Gastrocnemius medialis (tissue), 4 donors: Measurements from ENCODE around the gene SIT1.
"Not testable (repeated sequence)": the region's sequence is repeated elsewhere in the genome, so short reads cannot be mapped to it uniquely, and the experiment has no call there.

Experiments
- POLR2A ChIP-seq, 2 donors: fragments of 450-650 bp; IDR thresholded peaks; one replicate each; pipeline ENCODE4 v1.6.1; 2017; ENCODE audit warnings: antibody characterized with exemption in 2 of 2, mild to moderate bottlenecking in 2 of 2, moderate library complexity in 2 of 2
- TF ChIP-seq, protein P1 (sequence below), 5 experiments: fragments of 450-650 bp in 3 of 5; fragments of 200-600 bp in 2 of 5; sonication (generic) in 2 of 5; IDR thresholded peaks in 4 of 5; conservative IDR thresholded peaks in 1 of 5; 1 replicate in 4 of 5; 2 replicates in 1 of 5; pipeline ENCODE4 v1.5.1; 2016 to 2019; ENCODE audit warnings: antibody characterized with exemption in 5 of 5, mild to moderate bottlenecking in 3 of 5, moderate library complexity in 3 of 5

DNA sequence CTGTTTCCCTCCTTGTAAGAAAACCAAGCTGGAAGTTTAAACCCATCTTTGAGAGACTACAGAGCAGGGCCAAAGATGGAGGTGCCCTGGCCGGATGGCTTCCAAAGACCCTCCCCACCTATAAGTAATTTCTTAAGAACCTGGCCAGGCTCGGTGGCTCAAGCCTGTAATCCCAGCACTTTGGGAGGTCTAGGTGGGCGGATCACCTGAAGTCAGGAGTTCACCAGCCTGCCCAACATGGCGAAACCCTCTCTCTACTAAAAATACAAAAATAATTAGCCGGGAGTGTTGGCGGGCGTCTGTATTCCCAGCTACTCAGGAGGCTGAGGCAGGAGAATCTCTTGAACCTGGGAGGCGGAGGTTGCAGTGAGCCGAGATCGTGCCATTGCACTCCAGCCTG, 5.0 kb downstream of the SIT1 start:
- TF ChIP-seq POLR2A (IDR thresholded peaks at IDR 0.05), result not testable (repeated sequence)
- TF ChIP-seq, protein P1, sequence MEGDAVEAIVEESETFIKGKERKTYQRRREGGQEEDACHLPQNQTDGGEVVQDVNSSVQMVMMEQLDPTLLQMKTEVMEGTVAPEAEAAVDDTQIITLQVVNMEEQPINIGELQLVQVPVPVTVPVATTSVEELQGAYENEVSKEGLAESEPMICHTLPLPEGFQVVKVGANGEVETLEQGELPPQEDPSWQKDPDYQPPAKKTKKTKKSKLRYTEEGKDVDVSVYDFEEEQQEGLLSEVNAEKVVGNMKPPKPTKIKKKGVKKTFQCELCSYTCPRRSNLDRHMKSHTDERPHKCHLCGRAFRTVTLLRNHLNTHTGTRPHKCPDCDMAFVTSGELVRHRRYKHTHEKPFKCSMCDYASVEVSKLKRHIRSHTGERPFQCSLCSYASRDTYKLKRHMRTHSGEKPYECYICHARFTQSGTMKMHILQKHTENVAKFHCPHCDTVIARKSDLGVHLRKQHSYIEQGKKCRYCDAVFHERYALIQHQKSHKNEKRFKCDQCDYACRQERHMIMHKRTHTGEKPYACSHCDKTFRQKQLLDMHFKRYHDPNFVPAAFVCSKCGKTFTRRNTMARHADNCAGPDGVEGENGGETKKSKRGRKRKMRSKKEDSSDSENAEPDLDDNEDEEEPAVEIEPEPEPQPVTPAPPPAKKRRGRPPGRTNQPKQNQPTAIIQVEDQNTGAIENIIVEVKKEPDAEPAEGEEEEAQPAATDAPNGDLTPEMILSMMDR (IDR thresholded peaks at IDR 0.05 in 4 of 5, conservative IDR thresholded peaks at IDR 0.05 in 1 of 5), result not testable (repeated sequence)
